NCI-H1105 (cell line): ENCODE results near the gene APBB2.

Experiments used
- DNase-seq: peaks from one replicate; lab custom pipeline; 2025; lab: John Stamatoyannopoulos, UW

APBB2 gene

GRCh38 chr4:40848940-40849339 is 365.4 kb downstream of the APBB2 start:
- DNase-seq = no peak

DNA sequence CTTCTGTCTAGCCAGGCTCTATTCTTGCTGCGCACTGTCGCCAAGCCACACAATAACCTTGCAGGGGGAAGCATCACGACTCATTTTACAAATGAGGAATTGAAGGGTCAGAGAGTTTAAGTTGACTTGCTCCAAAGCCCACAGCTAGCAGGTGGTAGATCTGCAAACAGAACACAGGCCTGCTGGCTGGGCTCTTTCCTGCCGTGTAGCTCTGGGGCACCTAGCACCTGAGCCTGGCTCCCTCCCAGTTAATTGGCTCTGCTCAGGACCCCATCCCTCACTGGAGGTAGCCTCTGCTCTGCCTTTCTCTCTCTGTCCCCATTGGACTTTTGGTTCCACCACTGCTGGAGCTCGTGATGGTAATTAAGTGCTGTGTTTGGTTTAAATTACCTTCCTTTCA is 366.1 kb downstream of the APBB2 start:
- no peak for DNase-seq

- DNase-seq = no peak
Measured at GRCh38 chr4:40846532-40846931, 367.8 kb downstream of the APBB2 start.

DNA sequence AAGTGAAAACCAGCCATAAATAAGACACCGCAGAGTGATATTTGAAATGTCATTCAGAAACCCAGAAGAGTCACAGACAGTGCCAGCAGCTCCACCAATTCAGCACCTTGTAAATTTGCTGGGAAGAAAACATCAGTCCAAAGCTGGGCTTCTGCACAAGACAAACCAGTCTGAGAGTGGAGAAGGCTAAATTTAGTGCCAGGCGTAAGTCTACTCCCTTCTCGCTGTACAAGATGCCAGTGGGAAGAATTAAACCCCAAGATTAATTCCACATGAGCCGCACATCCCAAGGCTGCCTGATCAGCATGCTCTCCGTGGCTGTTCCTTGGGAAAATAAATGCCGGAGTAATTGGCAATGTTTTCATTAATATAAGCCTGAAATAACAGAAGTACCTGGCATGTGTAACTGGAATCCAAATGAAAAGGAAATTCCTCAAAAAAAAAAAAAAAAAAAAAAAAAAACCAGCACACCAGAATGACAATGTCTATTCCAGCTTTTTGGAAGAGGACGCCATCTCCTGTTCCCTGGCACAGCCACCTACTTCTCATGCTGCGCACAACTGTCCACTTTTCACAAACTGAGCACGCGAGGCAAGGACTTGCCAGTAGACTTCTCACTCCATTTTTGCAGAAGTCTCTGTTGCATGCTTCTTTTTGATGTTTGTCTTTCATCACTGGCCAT is 369.0 kb downstream of the APBB2 start:
- no peak for DNase-seq

DNA sequence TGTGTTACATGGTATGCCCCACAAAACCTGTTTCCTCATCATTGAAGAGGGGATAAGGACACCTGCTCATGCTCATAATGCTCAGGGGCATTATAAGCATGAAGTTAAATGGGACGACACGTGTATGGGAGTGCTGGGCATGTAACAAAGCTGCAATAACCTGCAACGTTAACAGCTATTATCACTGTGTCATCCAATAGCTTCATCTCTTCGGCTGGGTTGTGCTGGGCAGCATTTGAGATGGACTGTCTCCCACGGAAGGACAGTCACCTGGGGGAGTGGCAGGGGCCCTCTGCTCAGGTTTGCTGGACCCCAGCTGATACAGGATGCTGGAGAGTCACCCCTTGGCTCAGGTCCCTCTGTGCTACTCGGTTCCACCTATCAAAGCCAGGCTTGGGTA is 370.1 kb downstream of the APBB2 start:
- no peak for DNase-seq

DNA sequence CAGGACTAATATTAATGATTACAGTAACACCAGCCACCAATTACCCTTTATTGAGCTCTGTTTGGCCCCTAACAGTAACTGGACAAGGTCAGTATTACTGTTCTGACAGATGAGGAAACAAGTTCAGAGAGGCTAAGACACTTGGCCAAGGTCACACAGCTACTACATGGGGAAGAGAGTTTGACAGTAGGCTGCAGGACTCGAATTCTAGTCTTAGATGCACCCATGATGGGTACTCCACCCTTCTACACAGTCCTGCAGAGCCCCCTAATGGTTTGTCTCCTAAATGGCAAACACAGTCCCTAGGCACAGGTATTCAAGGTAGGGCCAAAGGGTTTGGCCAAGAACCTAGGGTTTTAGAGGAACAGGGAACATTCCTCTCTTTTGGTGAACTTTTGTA is 370.6 kb downstream of the APBB2 start:
- no peak for DNase-seq

- DNase-seq = no peak
Measured at GRCh38 chr4:40842725-40843423, 371.5 kb downstream of the APBB2 start.

GRCh38 chr4:40842318-40842717 is 372.0 kb downstream of the APBB2 start:
- DNase-seq = no peak

GRCh38 chr4:40840985-40841571 is 373.3 kb downstream of the APBB2 start:
- no peak for DNase-seq

- DNase-seq = no peak
Measured at GRCh38 chr4:40840255-40840984, 373.9 kb downstream of the APBB2 start.

- DNase-seq = no peak
Measured at GRCh38 chr4:40838742-40839141, 375.6 kb downstream of the APBB2 start.

- no peak for DNase-seq
Measured at GRCh38 chr4:40837094-40837870, 377.1 kb downstream of the APBB2 start.

GRCh38 chr4:40833212-40833611 is 381.1 kb downstream of the APBB2 start:
- DNase-seq = no peak

GRCh38 chr4:40832175-40832574 is 382.2 kb downstream of the APBB2 start:
- no peak for DNase-seq

- DNase-seq = no peak
Measured at GRCh38 chr4:40831146-40831907, 383.0 kb downstream of the APBB2 start.

DNA sequence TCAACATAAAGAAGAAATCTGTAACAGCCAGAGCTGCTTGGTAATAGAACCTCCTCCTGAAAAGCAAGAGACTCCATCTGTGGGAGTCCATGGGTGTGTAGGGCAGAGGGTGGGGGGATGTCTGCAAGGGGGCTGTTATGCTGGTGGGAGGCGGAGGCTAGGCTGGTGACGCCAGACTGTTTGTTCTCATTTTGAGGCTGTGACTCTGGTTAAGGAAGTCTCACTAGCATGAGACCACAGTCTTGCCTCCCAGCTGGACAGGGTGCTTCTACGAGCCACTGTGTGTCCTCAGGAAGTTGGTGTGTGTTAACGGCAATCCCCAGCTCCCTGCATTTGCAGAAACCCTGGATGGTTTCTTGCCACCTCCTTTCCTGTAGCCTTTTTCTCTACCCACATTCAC is 384.8 kb downstream of the APBB2 start:
- no peak for DNase-seq

DNA sequence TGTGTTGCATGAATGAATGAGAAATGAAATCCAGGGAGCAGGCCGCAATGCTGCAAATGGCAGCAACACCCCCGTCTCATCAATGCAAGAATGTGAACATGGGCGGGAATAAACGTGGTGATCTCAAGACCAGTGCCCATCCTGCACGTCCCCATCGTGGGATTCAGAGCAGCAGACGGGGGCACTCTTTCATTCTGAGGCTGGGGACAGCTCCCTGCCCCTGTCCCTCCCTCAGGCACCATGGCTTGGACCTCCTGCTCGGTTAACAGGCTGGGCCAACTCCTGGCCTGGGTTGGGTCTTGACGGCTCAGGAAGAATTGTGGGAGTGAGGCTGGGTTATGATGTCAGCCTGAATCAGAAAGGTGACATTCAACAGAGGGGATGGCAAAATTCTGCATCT is 385.7 kb downstream of the APBB2 start:
- no peak for DNase-seq

DNA sequence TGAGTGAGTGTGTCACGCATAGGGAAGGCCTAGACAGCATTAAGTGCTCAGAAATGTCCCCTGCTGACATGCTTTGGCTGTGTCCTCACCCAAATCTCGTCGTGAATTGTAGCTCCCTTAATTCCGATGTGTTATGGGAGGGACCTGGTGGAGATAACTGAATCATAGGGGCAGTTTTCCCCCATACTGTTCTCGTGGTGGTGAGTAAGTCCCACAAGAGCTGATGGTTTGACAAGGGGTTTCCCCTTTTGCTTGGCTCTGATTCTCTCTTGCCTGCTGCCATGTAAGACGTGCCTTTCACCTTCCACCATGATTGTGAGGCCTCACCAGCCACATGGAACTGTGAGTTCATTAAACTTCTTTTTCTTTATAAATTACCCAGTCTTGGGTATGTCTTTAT is 386.6 kb downstream of the APBB2 start:
- DNase-seq = no peak

- DNase-seq = no peak
Measured at GRCh38 chr4:40826821-40827220, 387.5 kb downstream of the APBB2 start.

GRCh38 chr4:40825014-40825838 is 389.1 kb downstream of the APBB2 start:
- no peak for DNase-seq
